PFSK-1 (cell line): ENCODE data around the gene ARHGEF10L.

Experiments
- POLR2AphosphoS5 ChIP-seq: IDR thresholded peaks from 2 replicates; pipeline ENCODE4 v1.6.1; 2012; ENCODE audit warnings: low read depth, mild to moderate bottlenecking, control low read depth, low read length, moderate library complexity
- REST ChIP-seq, 2 experiments: IDR thresholded peaks; 2 replicates each; pipeline versions ENCODE4 v1.6.1 to v1.8.0; 2011 to 2012; ENCODE audit warnings: low read depth in 2 of 2, low read length in 2 of 2, control low read depth in 1 of 2, inconsistent platforms in 1 of 2, mild to moderate bottlenecking in 1 of 2, moderate library complexity in 1 of 2; ENCODE audit not compliant: insufficient read depth in 1 of 2

- TF ChIP-seq POLR2AphosphoS5: no peak
- no peak for TF ChIP-seq REST (IDR thresholded peaks at IDR 0.05; ENCODE audit: insufficient read depth in 1 of 2, low read depth in 2 of 2, low read length in 2 of 2)
Observed at GRCh38 chr1:17568014-17568900, 28.8 kb downstream of the ARHGEF10L start.
